ENCODE data around the gene CD2.
A peak's percentile ranks its signal among the peaks of the same experiment; 100 is the strongest.

Gene CD2

DNA sequence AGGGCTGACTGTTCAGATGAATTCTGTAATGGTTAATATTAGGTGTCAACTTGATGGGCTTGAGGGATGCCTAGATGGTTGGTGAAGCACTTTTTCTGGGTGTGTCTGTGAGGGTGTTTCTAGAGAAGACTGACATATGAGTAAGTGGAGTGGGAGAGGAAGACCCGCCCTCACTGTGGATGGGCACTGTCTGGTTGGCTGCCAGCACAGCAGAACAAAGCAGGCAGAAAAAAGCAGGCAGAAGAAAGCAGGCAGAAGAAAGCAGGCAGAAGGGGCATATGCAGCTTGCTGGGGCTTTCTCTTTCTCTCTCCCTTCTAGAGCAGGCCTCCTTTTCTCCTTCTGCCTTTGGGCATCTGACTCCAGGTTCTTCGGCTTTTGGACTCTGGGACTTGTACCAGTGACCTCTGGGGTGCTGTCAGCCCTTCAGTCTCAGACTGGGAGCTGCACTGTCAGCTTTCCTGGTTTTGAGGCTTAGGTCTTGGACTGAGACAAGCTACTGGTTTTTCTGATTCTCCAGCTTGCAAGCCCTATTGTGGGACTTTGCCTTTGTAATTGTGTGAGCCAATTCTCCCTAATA is 42.9 kb upstream of the CD2 start:
- H3K27me3 ChIP-seq (replicated peaks in 2 of 5; ENCODE audit: control insufficient read depth in 4 of 5, insufficient read depth in 5 of 5, low read length in 4 of 5), result no peaks in the 10 kb centered on the region
- WGBS (ENCODE audit: insufficient coverage), result 93% methylated on average over 2 of the region's 2 CpGs
- H3K4me1 ChIP-seq (ENCODE audit: control extremely low read depth in 1 of 4, control insufficient read depth in 4 of 4, insufficient read depth in 4 of 4, low read length in 3 of 4), result peaks cover 0 to 5% (median 2%) of the 10 kb centered on the region in 4 experiments
- H3K4me3 ChIP-seq (ENCODE audit: control insufficient read depth in 1 of 7, extremely low read depth in 1 of 7, insufficient read depth in 4 of 7, low read depth in 2 of 7, low read length in 6 of 7), result no peak overlapping the region
- H3K27ac ChIP-seq (ENCODE audit: insufficient read depth in 1 of 2, low read depth in 1 of 2, low read length in 2 of 2, poor library complexity in 1 of 2, severe bottlenecking in 2 of 2), result no peak overlapping the region
- no peaks in the 10 kb centered on the region for H3K36me3 ChIP-seq (ENCODE audit: control insufficient read depth in 4 of 4, insufficient read depth in 4 of 4, low read length in 3 of 4)
- ChIA-PET CTCF (interaction anchor here (0.9 to 1.6 kb wide), 3 partner anchors 12 to 15 kb away, joined by 3 to 7 read pairs (median 3); no protein-coding TSS in a partner anchor), POLR2A (no interaction called here)
- H3K9me3 ChIP-seq (ENCODE audit: control extremely low read depth in 1 of 5, control insufficient read depth in 4 of 5, insufficient read depth in 2 of 5, low read depth in 1 of 5, low read length in 4 of 5), result peaks cover 0 to 4% (median 0%) of the 10 kb centered on the region in 5 experiments
- DNase-seq, result peak in 2 of 3 donors; percentile 23 to 40

DNA sequence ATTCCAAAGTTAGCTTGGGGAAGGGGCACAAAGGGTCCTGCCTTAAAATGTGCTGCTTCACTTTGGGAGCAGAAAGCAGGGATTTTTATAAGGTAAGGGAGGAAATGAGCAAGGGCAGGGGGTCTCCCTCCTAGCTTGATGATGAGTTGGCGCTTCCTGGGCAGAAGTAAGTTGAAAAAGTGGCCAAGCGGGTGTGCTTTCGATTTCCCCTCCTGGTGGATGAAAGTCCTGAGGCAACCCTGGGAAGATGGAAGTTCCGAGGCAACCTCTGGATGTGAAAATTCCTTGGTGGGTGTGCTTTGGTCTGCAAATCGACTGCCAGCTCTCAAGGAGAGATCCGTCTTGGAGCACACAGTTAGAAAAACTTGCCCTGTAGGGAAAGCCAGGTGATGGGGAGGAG is 41.7 kb upstream of the CD2 start:
- CTCF ChIA-PET, result interaction anchor here (0.9 to 1.6 kb wide), 2 partner anchors 10 to 16 kb away, joined by 3 to 7 read pairs; no protein-coding TSS in a partner anchor

DNA sequence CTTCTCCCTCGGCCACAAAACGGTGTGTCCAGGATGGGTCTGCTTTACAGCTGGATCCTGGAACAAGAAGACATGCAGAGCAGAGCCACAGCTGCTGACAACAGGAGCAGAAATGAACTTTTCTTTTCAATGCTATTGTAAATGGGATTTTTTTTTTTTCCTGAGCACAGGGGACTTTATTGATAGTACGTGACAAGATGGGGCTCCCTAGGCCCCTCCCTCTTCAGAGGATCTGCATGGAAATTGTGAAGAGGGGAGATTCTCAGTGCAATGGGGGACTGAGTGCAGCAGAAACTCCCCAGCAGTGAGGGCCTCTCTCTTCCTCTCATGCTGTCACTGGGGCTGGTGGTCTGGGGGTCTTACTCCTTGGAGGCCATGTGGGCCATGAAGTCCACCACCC is 40.8 kb upstream of the CD2 start:
- H3K27ac ChIP-seq (ENCODE audit: insufficient read depth in 1 of 2, low read depth in 1 of 2, low read length in 2 of 2, poor library complexity in 1 of 2, severe bottlenecking in 2 of 2), result no peak overlapping the region
- no peak overlapping the region for H3K4me3 ChIP-seq (ENCODE audit: control insufficient read depth in 1 of 7, extremely low read depth in 1 of 7, insufficient read depth in 4 of 7, low read depth in 2 of 7, low read length in 6 of 7)
- H3K36me3 ChIP-seq (ENCODE audit: control insufficient read depth in 4 of 4, insufficient read depth in 4 of 4, low read length in 3 of 4), result no peaks in the 10 kb centered on the region
- peaks cover 0 to 2% (median 0%) of the 10 kb centered on the region in 5 experiments for H3K9me3 ChIP-seq (ENCODE audit: control extremely low read depth in 1 of 5, control insufficient read depth in 4 of 5, insufficient read depth in 2 of 5, low read depth in 1 of 5, low read length in 4 of 5)
- WGBS (ENCODE audit: insufficient coverage), result 100% methylated on average over 3 of the region's 3 CpGs
- DNase-seq, result no peak
- ChIA-PET POLR2A (no interaction called here), CTCF (interaction anchor here (0.6 kb wide), 1 partner anchor 324 kb away, joined by 3 read pairs; no protein-coding TSS in a partner anchor)
- peaks cover 0 to 5% (median 2%) of the 10 kb centered on the region in 4 experiments for H3K4me1 ChIP-seq (ENCODE audit: control extremely low read depth in 1 of 4, control insufficient read depth in 4 of 4, insufficient read depth in 4 of 4, low read length in 3 of 4)
- H3K27me3 ChIP-seq (replicated peaks in 2 of 5; ENCODE audit: control insufficient read depth in 4 of 5, insufficient read depth in 5 of 5, low read length in 4 of 5), result no peaks in the 10 kb centered on the region

More for the DNA sequence above, 41.7 kb upstream of the CD2 start:
- Histone ChIP-seq H3K27me3 (replicated peaks in 2 of 5; ENCODE audit: control insufficient read depth in 4 of 5, insufficient read depth in 5 of 5, low read length in 4 of 5) (no peaks in the 10 kb centered on the region), H3K27ac (ENCODE audit: insufficient read depth in 1 of 2, low read depth in 1 of 2, low read length in 2 of 2, poor library complexity in 1 of 2, severe bottlenecking in 2 of 2) (no peak overlapping the region), H3K4me3 (ENCODE audit: control insufficient read depth in 1 of 7, extremely low read depth in 1 of 7, insufficient read depth in 4 of 7, low read depth in 2 of 7, low read length in 6 of 7) (no peak overlapping the region), H3K36me3 (ENCODE audit: control insufficient read depth in 4 of 4, insufficient read depth in 4 of 4, low read length in 3 of 4) (no peaks in the 10 kb centered on the region), H3K9me3 (ENCODE audit: control extremely low read depth in 1 of 5, control insufficient read depth in 4 of 5, insufficient read depth in 2 of 5, low read depth in 1 of 5, low read length in 4 of 5) (peaks cover 0 to 1% (median 0%) of the 10 kb centered on the region in 5 experiments), H3K4me1 (ENCODE audit: control extremely low read depth in 1 of 4, control insufficient read depth in 4 of 4, insufficient read depth in 4 of 4, low read length in 3 of 4) (peaks cover 0 to 5% (median 2%) of the 10 kb centered on the region in 4 experiments)
- POLR2A ChIA-PET, result no interaction called here
- DNase-seq, result peak in 2 of 3 donors; percentile 13 to 36
- WGBS (ENCODE audit: insufficient coverage), result 49% methylated on average over 6 of the region's 6 CpGs

DNA sequence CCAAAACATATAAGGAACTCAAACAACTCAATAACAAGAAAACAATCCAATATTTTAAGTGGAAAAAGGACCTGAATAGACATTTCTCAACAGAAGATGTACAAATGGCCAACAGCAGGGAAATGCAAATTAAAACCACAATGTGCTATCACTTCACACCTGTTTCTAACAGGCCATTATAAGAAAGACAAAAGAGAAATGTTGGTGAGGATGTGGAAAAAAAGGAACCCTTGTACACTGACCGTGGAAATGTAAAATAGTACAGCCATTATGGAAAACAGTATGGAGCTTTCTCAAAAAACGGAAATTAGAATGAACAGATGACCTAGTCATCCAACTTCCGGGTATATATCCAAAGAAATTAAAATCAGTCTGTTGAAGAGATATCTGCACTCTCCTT is 37.8 kb upstream of the CD2 start:
- Histone ChIP-seq H3K36me3 (ENCODE audit: control insufficient read depth in 4 of 4, insufficient read depth in 4 of 4, low read length in 3 of 4) (no peaks in the 10 kb centered on the region), H3K4me1 (ENCODE audit: control extremely low read depth in 1 of 4, control insufficient read depth in 4 of 4, insufficient read depth in 4 of 4, low read length in 3 of 4) (peaks cover 0 to 5% (median 2%) of the 10 kb centered on the region in 4 experiments), H3K9me3 (ENCODE audit: control extremely low read depth in 1 of 5, control insufficient read depth in 4 of 5, insufficient read depth in 2 of 5, low read depth in 1 of 5, low read length in 4 of 5) (peaks cover 0 to 2% (median 0%) of the 10 kb centered on the region in 5 experiments), H3K27me3 (replicated peaks in 2 of 5; ENCODE audit: control insufficient read depth in 4 of 5, insufficient read depth in 5 of 5, low read length in 4 of 5) (no peaks in the 10 kb centered on the region), H3K27ac (ENCODE audit: insufficient read depth in 1 of 2, low read depth in 1 of 2, low read length in 2 of 2, poor library complexity in 1 of 2, severe bottlenecking in 2 of 2) (no peak overlapping the region), H3K4me3 (ENCODE audit: control insufficient read depth in 1 of 7, extremely low read depth in 1 of 7, insufficient read depth in 4 of 7, low read depth in 2 of 7, low read length in 6 of 7) (no peak overlapping the region)
- 67% methylated on average over 1 of the region's 3 CpGs for WGBS (ENCODE audit: insufficient coverage)
- POLR2A ChIA-PET, result no interaction called here
- DNase-seq, result no peak
- CTCF ChIA-PET, result interaction anchor here (0.9 to 1.2 kb wide), 2 partner anchors 9 to 36 kb away, joined by 3 to 6 read pairs; no protein-coding TSS in a partner anchor

DNA sequence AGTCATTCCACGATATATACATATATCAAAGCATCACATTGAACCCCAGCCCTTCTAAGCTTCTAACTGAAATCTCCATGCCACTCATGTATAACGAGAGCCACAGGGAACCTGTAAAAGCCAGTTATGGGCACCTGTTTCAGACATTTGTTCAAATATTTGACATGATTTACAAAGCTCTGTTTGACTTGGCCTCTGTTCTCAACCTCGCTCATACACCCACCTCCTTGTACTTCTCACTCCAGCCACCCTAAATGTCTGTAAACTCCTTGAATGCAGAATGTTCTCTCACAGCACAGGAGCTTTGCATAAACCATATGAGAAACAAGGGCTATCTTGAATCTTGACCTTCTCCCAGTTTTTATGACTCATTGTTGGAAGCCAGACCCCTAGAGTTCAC is 36.9 kb upstream of the CD2 start:
- POLR2A ChIA-PET, result no interaction called here
- CTCF ChIA-PET, result interaction anchor here (1.2 kb wide), 2 partner anchors 8 to 16 kb away, joined by 3 to 6 read pairs; no protein-coding TSS in a partner anchor
- Histone ChIP-seq H3K4me1 (ENCODE audit: control extremely low read depth in 1 of 4, control insufficient read depth in 4 of 4, insufficient read depth in 4 of 4, low read length in 3 of 4) (peaks cover 0 to 4% (median 2%) of the 10 kb centered on the region in 4 experiments), H3K9me3 (ENCODE audit: control extremely low read depth in 1 of 5, control insufficient read depth in 4 of 5, insufficient read depth in 2 of 5, low read depth in 1 of 5, low read length in 4 of 5) (peaks cover 0 to 2% (median 0%) of the 10 kb centered on the region in 5 experiments), H3K36me3 (ENCODE audit: control insufficient read depth in 4 of 4, insufficient read depth in 4 of 4, low read length in 3 of 4) (no peaks in the 10 kb centered on the region), H3K27me3 (replicated peaks in 2 of 5; ENCODE audit: control insufficient read depth in 4 of 5, insufficient read depth in 5 of 5, low read length in 4 of 5) (no peaks in the 10 kb centered on the region), H3K27ac (ENCODE audit: insufficient read depth in 1 of 2, low read depth in 1 of 2, low read length in 2 of 2, poor library complexity in 1 of 2, severe bottlenecking in 2 of 2) (no peak overlapping the region), H3K4me3 (ENCODE audit: control insufficient read depth in 1 of 7, extremely low read depth in 1 of 7, insufficient read depth in 4 of 7, low read depth in 2 of 7, low read length in 6 of 7) (no peak overlapping the region)
- no peak for DNase-seq
- 100% methylated on average over 3 of the region's 3 CpGs for WGBS (ENCODE audit: insufficient coverage)

DNA sequence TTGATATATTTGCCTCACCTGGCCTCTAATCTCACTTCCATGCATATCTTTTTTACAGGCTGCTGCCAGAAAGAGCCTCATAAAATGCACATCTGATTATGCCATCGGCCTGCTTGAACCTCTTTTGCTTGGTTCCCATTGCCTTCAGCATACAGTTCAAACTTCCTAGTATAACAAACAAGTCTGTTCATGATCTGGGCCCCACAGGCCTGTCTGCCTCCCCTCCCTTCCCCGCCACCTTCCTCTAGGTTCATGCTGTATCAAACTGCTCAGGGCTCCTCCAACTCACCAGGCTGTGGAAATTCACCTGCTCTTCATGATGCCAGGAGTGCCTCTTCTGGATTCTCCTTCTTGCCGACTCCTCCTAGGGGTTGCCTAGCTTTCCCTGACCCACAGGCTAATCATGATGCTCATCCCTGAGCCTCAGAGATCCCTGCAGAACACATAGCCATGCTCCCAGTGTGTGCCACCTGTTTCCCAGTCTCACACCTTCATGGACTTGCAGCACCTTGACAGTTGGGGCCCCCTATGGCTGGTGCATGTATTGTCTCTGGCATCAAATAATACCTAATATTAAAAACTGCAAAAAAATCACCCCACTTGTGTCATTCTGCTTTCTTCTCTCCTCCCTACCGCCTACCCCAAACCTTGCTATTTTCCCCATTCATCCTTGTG is 33.7 kb upstream of the CD2 start:
- 100% methylated on average over 3 of the region's 4 CpGs for WGBS (ENCODE audit: insufficient coverage)
- Histone ChIP-seq H3K4me1 (ENCODE audit: control extremely low read depth in 1 of 4, control insufficient read depth in 4 of 4, insufficient read depth in 4 of 4, low read length in 3 of 4) (no peaks in the 10 kb centered on the region), H3K27me3 (replicated peaks in 2 of 5; ENCODE audit: control insufficient read depth in 4 of 5, insufficient read depth in 5 of 5, low read length in 4 of 5) (no peaks in the 10 kb centered on the region), H3K9me3 (ENCODE audit: control extremely low read depth in 1 of 5, control insufficient read depth in 4 of 5, insufficient read depth in 2 of 5, low read depth in 1 of 5, low read length in 4 of 5) (peaks cover 0 to 2% (median 0%) of the 10 kb centered on the region in 5 experiments), H3K4me3 (ENCODE audit: control insufficient read depth in 1 of 7, extremely low read depth in 1 of 7, insufficient read depth in 4 of 7, low read depth in 2 of 7, low read length in 6 of 7) (no peak overlapping the region), H3K36me3 (ENCODE audit: control insufficient read depth in 4 of 4, insufficient read depth in 4 of 4, low read length in 3 of 4) (no peaks in the 10 kb centered on the region), H3K27ac (ENCODE audit: insufficient read depth in 1 of 2, low read depth in 1 of 2, low read length in 2 of 2, poor library complexity in 1 of 2, severe bottlenecking in 2 of 2) (no peak overlapping the region)
- no peak for DNase-seq
- ChIA-PET POLR2A (no interaction called here), CTCF (no interaction called here)

DNA sequence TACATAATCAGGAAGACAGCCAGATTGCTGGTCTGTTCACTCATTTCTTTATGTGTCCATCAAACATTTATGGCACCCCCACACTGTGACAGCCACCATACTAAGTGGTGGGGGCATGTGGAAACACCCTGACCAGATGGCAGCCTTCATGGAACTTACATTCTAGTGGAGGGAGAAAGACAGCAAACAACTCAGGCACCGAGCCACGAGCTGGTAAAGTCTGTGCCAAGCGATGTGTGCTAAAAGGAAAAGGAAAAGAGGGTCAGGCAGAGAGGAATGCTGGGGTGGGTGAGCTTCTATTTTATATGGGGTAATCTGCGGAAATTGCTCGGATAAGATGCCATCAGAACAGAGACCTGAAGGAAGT is 33.2 kb upstream of the CD2 start:
- ChIA-PET CTCF (no interaction called here), POLR2A (no interaction called here)
- no peaks in the 10 kb centered on the region for H3K36me3 ChIP-seq (ENCODE audit: control insufficient read depth in 4 of 4, insufficient read depth in 4 of 4, low read length in 3 of 4)
- peaks cover 0 to 2% (median 0%) of the 10 kb centered on the region in 5 experiments for H3K9me3 ChIP-seq (ENCODE audit: control extremely low read depth in 1 of 5, control insufficient read depth in 4 of 5, insufficient read depth in 2 of 5, low read depth in 1 of 5, low read length in 4 of 5)
- no peak overlapping the region for H3K27ac ChIP-seq (ENCODE audit: insufficient read depth in 1 of 2, low read depth in 1 of 2, low read length in 2 of 2, poor library complexity in 1 of 2, severe bottlenecking in 2 of 2)
- 96% methylated on average over 5 of the region's 5 CpGs for WGBS (ENCODE audit: insufficient coverage)
- DNase-seq, result no peak
- no peaks in the 10 kb centered on the region for H3K27me3 ChIP-seq (replicated peaks in 2 of 5; ENCODE audit: control insufficient read depth in 4 of 5, insufficient read depth in 5 of 5, low read length in 4 of 5)
- H3K4me1 ChIP-seq (ENCODE audit: control extremely low read depth in 1 of 4, control insufficient read depth in 4 of 4, insufficient read depth in 4 of 4, low read length in 3 of 4), result no peaks in the 10 kb centered on the region
- no peak overlapping the region for H3K4me3 ChIP-seq (ENCODE audit: control insufficient read depth in 1 of 7, extremely low read depth in 1 of 7, insufficient read depth in 4 of 7, low read depth in 2 of 7, low read length in 6 of 7)

Data from common myeloid progenitor, CD34-positive (primary cell).